GM12878 (cell line): ENCODE results near the gene FMNL2.

Experiments
- CEBPB ChIP-seq, 2 experiments: fragments of 150-350 bp in 1 of 2; IDR thresholded peaks; 2 replicates each; pipeline ENCODE4 v1.6.1; 2012 to 2014; ENCODE audit warnings: low read depth in 2 of 2, low read length in 2 of 2, borderline replicate concordance in 1 of 2, inconsistent platforms in 1 of 2
- EP300 ChIP-seq, 2 experiments: fragments of 150-350 bp in 1 of 2; IDR thresholded peaks; 2 replicates each; pipeline ENCODE4 v1.6.1; 2011 to 2012; ENCODE audit warnings: low read depth in 2 of 2, low read length in 2 of 2, borderline replicate concordance in 1 of 2, improper control_type of control experiment in 1 of 2, inconsistent platforms in 1 of 2; ENCODE audit not compliant: control insufficient read depth in 1 of 2
- EZH2 ChIP-seq: IDR thresholded peaks from 2 replicates; pipeline ENCODE4 v1.6.1; 2012; ENCODE audit warnings: low read depth, mild to moderate bottlenecking, control low read depth, inconsistent platforms, low read length, borderline replicate concordance; ENCODE audit not compliant: control insufficient read depth
- JUNB ChIP-seq: IDR thresholded peaks from 2 replicates; pipeline ENCODE4 v1.6.1; 2016; ENCODE audit warnings: antibody characterized with exemption, mild to moderate bottlenecking
- NR2C2 ChIP-seq: IDR thresholded peaks from 2 replicates; pipeline ENCODE4 v1.6.1; 2011; ENCODE audit warnings: borderline replicate concordance, low read depth; ENCODE audit not compliant: control insufficient read depth, insufficient read length
- POLR2AphosphoS5 ChIP-seq: IDR thresholded peaks from 2 replicates; pipeline ENCODE4 v1.6.1; 2011; ENCODE audit warnings: mild to moderate bottlenecking, low read length, inconsistent platforms
- SIX5 ChIP-seq: IDR thresholded peaks from 2 replicates; pipeline ENCODE4 v1.6.1; 2011; ENCODE audit warnings: mild to moderate bottlenecking, low read depth, low read length, moderate library complexity; ENCODE audit not compliant: severe bottlenecking
- TAF1 ChIP-seq: IDR thresholded peaks from 2 replicates; pipeline ENCODE4 v1.6.1; 2011; ENCODE audit warnings: mild to moderate bottlenecking, low read depth, low read length, borderline replicate concordance
- TARDBP ChIP-seq: IDR thresholded peaks from 2 replicates; pipeline ENCODE4 v1.6.1; 2016; ENCODE audit warnings: borderline replicate concordance
- TF ChIP-seq, protein P1 (sequence below), 3 experiments: IDR thresholded peaks in 2 of 3; conservative IDR thresholded peaks in 1 of 3; 2 replicates each; pipeline ENCODE4 v1.5.1; 2011; ENCODE audit warnings: low read depth in 3 of 3, low read length in 3 of 3, mild to moderate bottlenecking in 3 of 3, control low read depth in 2 of 3, moderate library complexity in 2 of 3, inconsistent platforms in 1 of 3, mixed read lengths in 1 of 3; ENCODE audit not compliant: control insufficient read depth in 2 of 3, insufficient read depth in 1 of 3; ENCODE audit errors: extremely low read depth in 1 of 3
- TF ChIP-seq, protein P2 (sequence below): IDR thresholded peaks from 2 replicates; pipeline ENCODE4 v1.6.1; 2011; ENCODE audit warnings: low read depth, low read length, improper control_type of control experiment, borderline replicate concordance

DNA sequence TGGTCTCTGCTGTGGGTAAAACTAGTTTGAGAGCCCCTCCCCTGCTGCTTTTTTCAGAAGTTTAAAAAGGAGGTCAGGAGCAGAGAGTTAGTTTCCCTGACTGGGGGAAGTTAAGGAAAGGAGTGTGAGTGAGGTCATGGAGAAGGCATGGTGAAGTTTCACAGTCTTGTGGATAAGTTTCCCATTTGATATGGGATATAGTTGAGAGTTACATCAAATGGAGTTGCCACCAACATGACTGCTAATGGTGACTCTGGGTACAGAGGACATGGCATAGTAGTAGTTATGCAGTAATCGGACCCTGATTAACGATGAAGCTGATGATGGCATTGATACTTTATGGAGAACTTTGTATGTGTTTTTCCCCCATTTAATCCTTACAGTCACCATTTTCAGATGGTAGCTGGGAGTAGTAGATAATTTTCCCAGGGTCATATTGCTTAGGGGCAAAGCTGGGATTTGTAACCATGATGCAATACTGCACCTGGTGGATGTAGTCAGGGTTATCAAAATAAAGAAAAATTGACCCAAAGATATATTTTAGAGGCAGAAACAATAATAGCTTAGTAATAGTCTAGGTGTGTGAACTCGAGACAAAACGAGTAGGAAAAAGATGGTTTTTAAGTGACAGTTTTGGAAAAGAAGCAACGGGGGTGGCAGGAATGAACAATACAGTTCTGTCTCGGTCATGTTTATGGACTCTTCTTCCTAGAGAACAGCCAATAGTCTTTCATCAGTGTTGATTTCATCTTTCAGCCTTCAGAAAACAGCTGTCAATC lies 74.6 kb downstream of the FMNL2 start:
- no peak for TF ChIP-seq EP300 (IDR thresholded peaks at IDR 0.05; ENCODE audit: borderline replicate concordance in 1 of 2, control insufficient read depth in 1 of 2, low read depth in 2 of 2, low read length in 2 of 2)
- no peak for TF ChIP-seq NR2C2
- no peak for TF ChIP-seq SIX5
- TF ChIP-seq JUNB, result no peak
- no peak for TF ChIP-seq POLR2AphosphoS5
- TF ChIP-seq TAF1, result no peak
- no peak for TF ChIP-seq EZH2
- TF ChIP-seq, protein P1, sequence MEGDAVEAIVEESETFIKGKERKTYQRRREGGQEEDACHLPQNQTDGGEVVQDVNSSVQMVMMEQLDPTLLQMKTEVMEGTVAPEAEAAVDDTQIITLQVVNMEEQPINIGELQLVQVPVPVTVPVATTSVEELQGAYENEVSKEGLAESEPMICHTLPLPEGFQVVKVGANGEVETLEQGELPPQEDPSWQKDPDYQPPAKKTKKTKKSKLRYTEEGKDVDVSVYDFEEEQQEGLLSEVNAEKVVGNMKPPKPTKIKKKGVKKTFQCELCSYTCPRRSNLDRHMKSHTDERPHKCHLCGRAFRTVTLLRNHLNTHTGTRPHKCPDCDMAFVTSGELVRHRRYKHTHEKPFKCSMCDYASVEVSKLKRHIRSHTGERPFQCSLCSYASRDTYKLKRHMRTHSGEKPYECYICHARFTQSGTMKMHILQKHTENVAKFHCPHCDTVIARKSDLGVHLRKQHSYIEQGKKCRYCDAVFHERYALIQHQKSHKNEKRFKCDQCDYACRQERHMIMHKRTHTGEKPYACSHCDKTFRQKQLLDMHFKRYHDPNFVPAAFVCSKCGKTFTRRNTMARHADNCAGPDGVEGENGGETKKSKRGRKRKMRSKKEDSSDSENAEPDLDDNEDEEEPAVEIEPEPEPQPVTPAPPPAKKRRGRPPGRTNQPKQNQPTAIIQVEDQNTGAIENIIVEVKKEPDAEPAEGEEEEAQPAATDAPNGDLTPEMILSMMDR (IDR thresholded peaks at IDR 0.05 in 2 of 3, conservative IDR thresholded peaks at IDR 0.05 in 1 of 3; ENCODE audit: control insufficient read depth in 2 of 3, extremely low read depth in 1 of 3, insufficient read depth in 1 of 3, low read depth in 3 of 3, low read length in 3 of 3), result no peak
- TF ChIP-seq, protein P2, sequence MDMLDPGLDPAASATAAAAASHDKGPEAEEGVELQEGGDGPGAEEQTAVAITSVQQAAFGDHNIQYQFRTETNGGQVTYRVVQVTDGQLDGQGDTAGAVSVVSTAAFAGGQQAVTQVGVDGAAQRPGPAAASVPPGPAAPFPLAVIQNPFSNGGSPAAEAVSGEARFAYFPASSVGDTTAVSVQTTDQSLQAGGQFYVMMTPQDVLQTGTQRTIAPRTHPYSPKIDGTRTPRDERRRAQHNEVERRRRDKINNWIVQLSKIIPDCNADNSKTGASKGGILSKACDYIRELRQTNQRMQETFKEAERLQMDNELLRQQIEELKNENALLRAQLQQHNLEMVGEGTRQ, result no peak
- no peak for TF ChIP-seq CEBPB (IDR thresholded peaks at IDR 0.05; ENCODE audit: borderline replicate concordance in 1 of 2, low read depth in 2 of 2, low read length in 2 of 2)
- no peak for TF ChIP-seq TARDBP
